Astrocyte of the spinal cord (primary cell): ENCODE results near the gene GABRG3.

Experiments
- DNase-seq: peaks from one replicate; pipeline ENCODE4 v3.0.0; 2011; ENCODE audit warnings: low read depth, low spot score
- H3K4me3 ChIP-seq: 2 replicates; pipeline ENCODE4 v1.5.1; 2011; ENCODE audit warnings: low read depth, mild to moderate bottlenecking, low read length, moderate library complexity
- CTCF ChIP-seq: IDR thresholded peaks from 2 replicates; pipeline ENCODE4 v1.5.1; 2012; ENCODE audit warnings: low read depth, mild to moderate bottlenecking, low read length, inconsistent platforms
- in situ Hi-C: cut with HindIII; loops from 2 replicates; pipeline ENCODE4 v1.10.0; 2017; ENCODE audit warnings: low sequenced_read_pairs

The GABRG3 gene

GRCh38 chr15:27054426-27054825 lies 83.4 kb downstream of the GABRG3 start:
- DNase-seq, result no peak
- TF ChIP-seq CTCF, result no peak
- in situ Hi-C loops, result no loop called here
- no peak overlapping the region for H3K4me3 ChIP-seq

DNA sequence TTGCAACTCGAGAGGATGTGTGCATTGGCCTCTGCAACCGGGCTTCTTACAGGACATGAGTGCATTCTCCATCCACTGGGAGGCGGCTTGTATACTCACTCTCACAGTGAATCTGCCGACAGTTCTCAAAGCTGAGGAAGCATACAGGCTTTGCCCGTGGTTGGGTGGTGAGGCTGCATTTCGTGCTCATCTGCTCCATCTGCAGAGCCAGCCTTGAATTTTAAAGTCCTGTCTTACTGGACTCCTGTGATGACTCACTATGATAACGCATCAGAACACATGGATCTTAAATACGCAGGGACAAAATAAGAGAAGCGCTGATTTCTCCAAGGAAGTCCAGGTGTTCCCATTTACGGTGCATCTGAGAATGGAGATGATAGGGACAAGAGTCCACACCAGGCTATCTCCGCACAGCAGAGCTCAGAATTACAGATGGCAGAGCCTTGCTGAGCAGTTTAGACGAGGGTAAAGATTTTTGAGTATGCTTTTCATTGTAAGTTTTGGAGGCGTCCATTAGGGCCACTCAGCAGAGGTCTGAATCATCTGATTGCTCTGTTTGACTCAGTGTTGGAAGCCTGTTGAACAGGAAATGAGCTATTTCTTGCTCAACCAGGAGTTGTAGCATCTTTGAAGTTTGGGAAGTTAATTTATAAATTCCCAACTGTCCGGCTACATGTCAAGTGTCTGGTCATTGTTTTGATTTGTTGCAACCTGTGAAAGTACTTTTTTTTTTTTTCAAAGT lies 87.1 kb downstream of the GABRG3 start:
- peak; percentile 53 for DNase-seq
- TF ChIP-seq CTCF, result no peak
- in situ Hi-C loops, result no loop called here
- no peak overlapping the region for H3K4me3 ChIP-seq

DNA sequence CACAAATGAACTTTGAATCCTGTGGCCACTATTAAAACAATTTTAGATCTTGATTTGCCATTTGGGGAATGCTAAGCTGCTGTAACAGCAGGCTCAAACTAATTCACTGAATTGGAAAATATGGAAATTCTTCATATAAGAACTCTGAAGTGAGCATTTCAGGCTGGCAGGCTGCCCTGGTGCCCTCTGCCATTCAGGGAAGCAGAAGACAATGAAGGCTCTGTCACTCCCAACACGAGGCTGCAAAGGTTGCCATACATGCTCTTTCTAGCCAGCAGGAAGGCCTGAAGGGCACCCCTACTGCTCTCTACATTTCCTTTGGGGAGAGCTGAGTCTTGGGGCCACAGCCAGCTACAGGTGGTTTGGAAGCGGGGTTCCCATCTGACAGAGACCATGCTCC lies 88.0 kb downstream of the GABRG3 start:
- TF ChIP-seq CTCF, result no peak
- DNase-seq, result no peak
- in situ Hi-C loops, result no loop called here
- no peak overlapping the region for H3K4me3 ChIP-seq

DNA sequence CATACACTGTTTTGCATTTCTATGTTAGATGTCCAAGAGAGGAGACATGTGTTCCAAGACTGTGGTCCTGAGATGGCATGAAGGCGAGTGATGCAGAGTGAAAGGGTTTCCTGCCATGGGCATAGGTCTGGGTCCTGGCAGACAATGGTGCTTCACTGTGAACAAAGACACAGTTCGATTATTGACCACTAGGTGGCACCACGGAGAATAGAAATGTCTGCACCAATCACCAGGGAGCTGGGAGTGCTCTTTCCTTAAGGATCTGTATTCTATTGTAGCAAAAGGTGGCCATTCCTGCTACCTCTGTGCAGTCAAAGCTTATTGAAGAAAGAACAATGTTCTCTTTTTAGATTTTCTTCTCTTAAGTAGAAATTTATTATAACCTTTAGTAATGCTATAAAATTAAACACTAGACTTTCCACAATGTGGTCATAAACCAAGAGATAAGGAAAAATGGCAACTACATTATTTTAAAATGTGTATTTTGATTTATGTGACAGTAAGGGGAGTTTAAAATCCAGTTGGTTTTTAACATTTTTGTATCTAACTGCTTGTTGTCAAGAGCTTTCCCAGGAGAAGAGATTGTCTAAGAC lies 88.7 kb downstream of the GABRG3 start:
- no peak overlapping the region for H3K4me3 ChIP-seq
- DNase-seq, result peak; percentile 30
- TF ChIP-seq CTCF, result peak; percentile 51
- in situ Hi-C loops, result no loop called here

DNA sequence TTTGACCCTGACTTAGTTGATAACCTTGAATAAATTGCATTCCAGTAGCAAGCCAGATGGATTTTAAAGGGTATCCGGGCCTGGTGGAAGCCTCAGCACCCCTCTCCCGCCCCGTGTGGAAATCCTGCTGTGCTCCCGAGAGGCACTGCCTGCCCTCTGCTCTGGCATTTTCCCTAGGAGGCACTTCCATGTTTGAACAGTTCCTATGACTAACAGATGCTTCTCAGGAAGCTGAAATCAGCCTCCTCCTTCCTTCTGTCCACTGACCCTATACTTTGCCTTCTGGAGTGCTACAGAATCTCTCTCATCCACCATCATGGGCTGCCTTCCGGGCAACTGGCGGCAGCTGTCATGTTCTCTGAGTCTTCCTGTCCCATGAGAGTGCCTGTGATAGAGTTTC lies 90.8 kb downstream of the GABRG3 start:
- no peak for DNase-seq
- no peak for TF ChIP-seq CTCF
- in situ Hi-C loops, result no loop called here
- no peak overlapping the region for H3K4me3 ChIP-seq

GRCh38 chr15:27062951-27063350 lies 92.0 kb downstream of the GABRG3 start:
- in situ Hi-C loops, result no loop called here
- no peak for TF ChIP-seq CTCF
- DNase-seq, result no peak
- no peak overlapping the region for H3K4me3 ChIP-seq
